Neural cell (in vitro differentiated cells): ENCODE measurements around the gene IGFBPL1. TPM values are rescaled to one million over a fixed set of nuclear protein-coding genes. Genes with fewer than 3 reads are reported as not detected.

Source experiments
- H2AFZ ChIP-seq: fragments of 200-600, 300-800 bp; sonication (generic), shearing (Covaris generic); 2 replicates; pipeline ENCODE4 v1.6.0; 2014; ENCODE audit warnings: low read depth, mild to moderate bottlenecking, antibody characterized with exemption, low read length, moderate library complexity
- H3F3A ChIP-seq: fragments of 200-600 bp; shearing (Covaris generic); 2 replicates; pipeline ENCODE4 v1.6.1; 2016; ENCODE audit warnings: mild to moderate bottlenecking, moderate library complexity, mixed read lengths, antibody characterized with exemption, low read length; ENCODE audit not compliant: insufficient read depth, poor library complexity, severe bottlenecking
- H3K27ac ChIP-seq: fragments of 200-600, 300-800 bp; sonication (generic), shearing (Covaris generic); 2 replicates; pipeline ENCODE4 v1.5.1; 2014; ENCODE audit warnings: mild to moderate bottlenecking, low read length, moderate library complexity
- H3K27me3 ChIP-seq: fragments of 300-800, 200-600 bp; sonication (generic), shearing (Covaris generic); 2 replicates; pipeline ENCODE4 v1.6.0; 2014; ENCODE audit warnings: mild to moderate bottlenecking, low read depth, low read length, moderate library complexity; ENCODE audit not compliant: insufficient read depth
- H3K36me3 ChIP-seq: fragments of 300-800, 200-600 bp; sonication (generic), shearing (Covaris generic); 2 replicates; pipeline ENCODE4 v1.5.1; 2014; ENCODE audit warnings: mild to moderate bottlenecking, antibody characterized with exemption, low read length, moderate library complexity; ENCODE audit not compliant: insufficient read depth
- H3K4me2 ChIP-seq: fragments of 300-800, 200-600 bp; sonication (generic), shearing (Covaris generic); 2 replicates; pipeline ENCODE4 v1.6.0; 2014; ENCODE audit warnings: mild to moderate bottlenecking, low read length
- H3K4me3 ChIP-seq: fragments of 300-800, 200-600 bp; sonication (generic), shearing (Covaris generic); 2 replicates; pipeline ENCODE4 v1.5.1; 2014; ENCODE audit warnings: mild to moderate bottlenecking, low read length, moderate library complexity
- H3K79me2 ChIP-seq: fragments of 200-600 bp; shearing (Covaris generic); replicated peaks from 2 replicates; pipeline ENCODE4 v1.6.0; 2014; ENCODE audit warnings: mild to moderate bottlenecking, low read length, moderate library complexity; ENCODE audit not compliant: insufficient read depth
- H3K9ac ChIP-seq: fragments of 300-800, 200-600 bp; sonication (generic), shearing (Covaris generic); 2 replicates; pipeline ENCODE4 v1.6.1; 2016; ENCODE audit warnings: mild to moderate bottlenecking, low read length, mixed read lengths
- H3K9me2 ChIP-seq: fragments of 200-600 bp; shearing (Covaris generic); 2 replicates; pipeline ENCODE4 v1.6.1; 2016; ENCODE audit warnings: mild to moderate bottlenecking, low read length, mixed read lengths; ENCODE audit not compliant: insufficient read depth
- H3K9me3 ChIP-seq: fragments of 200-600, 300-800 bp; sonication (generic), shearing (Covaris generic); 2 replicates; pipeline ENCODE4 v1.6.1; 2016; ENCODE audit warnings: mild to moderate bottlenecking, mixed run types, low read length, moderate library complexity, mixed read lengths
- H4K20me1 ChIP-seq: fragments of 200-600 bp; shearing (Covaris generic); 2 replicates; pipeline ENCODE4 v1.6.1; 2016; ENCODE audit warnings: mild to moderate bottlenecking, mixed run types; ENCODE audit not compliant: insufficient read depth
- EP300 ChIP-seq: fragments of 450-650 bp; conservative IDR thresholded peaks from 2 replicates; pipeline ENCODE4 v1.6.1; 2014; ENCODE audit warnings: antibody characterized with exemption, mild to moderate bottlenecking, moderate library complexity; ENCODE audit not compliant: poor library complexity, severe bottlenecking
- EZH2 ChIP-seq: fragments of 200-600, 300-800 bp; shearing (Covaris generic), sonication (generic); IDR thresholded peaks from 2 replicates; pipeline ENCODE4 v1.6.1; 2014; ENCODE audit warnings: antibody characterized with exemption, low read length, borderline replicate concordance, mild to moderate bottlenecking; ENCODE audit not compliant: insufficient read depth, poor library complexity, severe bottlenecking
- MXI1 ChIP-seq: fragments of 450-650 bp; conservative IDR thresholded peaks from 2 replicates; pipeline ENCODE4 v1.6.1; 2014; ENCODE audit warnings: antibody characterized with exemption, mild to moderate bottlenecking; ENCODE audit not compliant: poor library complexity, severe bottlenecking
- POLR2AphosphoS5 ChIP-seq: IDR thresholded peaks from 2 replicates; pipeline ENCODE4 v1.6.1; 2012
- RAD21 ChIP-seq: fragments of 450-650 bp; conservative IDR thresholded peaks from 2 replicates; pipeline ENCODE4 v1.6.1; 2014; ENCODE audit warnings: antibody characterized with exemption, mild to moderate bottlenecking, moderate library complexity
- SMC3 ChIP-seq: fragments of 450-650 bp; conservative IDR thresholded peaks from 2 replicates; pipeline ENCODE4 v1.6.1; 2014; ENCODE audit warnings: antibody characterized with exemption, mild to moderate bottlenecking, moderate library complexity; ENCODE audit not compliant: poor library complexity
- TAF1 ChIP-seq: IDR thresholded peaks from 2 replicates; pipeline ENCODE4 v1.6.1; 2012; ENCODE audit warnings: low read depth
- polyA plus RNA-seq: library from polyadenylated mRNA; depleted of rRNA; stranded (reverse); fragments of >200 nt; gene quantifications from 2 replicates; pipeline ENCODE4 v1.2.3, GENCODE V29; 2014
- TF ChIP-seq, protein P1 (sequence below): fragments of 450-650 bp; IDR thresholded peaks from 2 replicates; pipeline ENCODE4 v1.5.1; 2014; ENCODE audit warnings: antibody characterized with exemption, mild to moderate bottlenecking, moderate library complexity; ENCODE audit not compliant: poor library complexity, severe bottlenecking
- TF ChIP-seq, protein P2 (sequence below): IDR thresholded peaks from 2 replicates; pipeline ENCODE4 v1.6.1; 2012; ENCODE audit warnings: borderline replicate concordance

Gene IGFBPL1
- polyA plus RNA-seq, 1 donor from 2014 or later = 372 TPM

DNA sequence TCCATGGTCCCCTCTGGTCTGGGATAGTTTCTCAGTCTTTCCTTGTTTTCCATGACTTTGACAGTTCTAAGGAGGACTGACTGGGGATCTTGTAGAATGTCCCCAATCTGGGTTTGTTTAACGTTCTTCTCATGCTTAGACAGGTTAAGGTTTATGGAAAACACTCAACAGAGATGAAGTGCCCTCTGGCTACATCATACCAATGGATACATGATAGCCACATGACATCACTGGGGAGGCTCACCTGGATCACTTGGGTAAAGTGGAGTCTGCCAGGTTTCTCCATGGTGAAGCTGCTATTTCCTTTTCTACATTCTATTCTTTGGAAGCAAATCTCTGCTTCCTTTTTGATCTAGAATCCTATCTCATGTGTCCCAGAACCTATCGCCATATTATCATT lies 55.5 kb downstream of the IGFBPL1 start:
- Histone ChIP-seq H3F3A (no peaks in the 10 kb centered on the region), H4K20me1 (no peaks in the 10 kb centered on the region), H3K9ac (no peak overlapping the region), H3K27me3 (no peaks in the 10 kb centered on the region), H3K36me3 (no peaks in the 10 kb centered on the region), H3K27ac (no peak overlapping the region), H3K9me3 (no peaks in the 10 kb centered on the region), H3K4me3 (no peak overlapping the region), H3K4me2 (no peak overlapping the region), H2AFZ (no peak overlapping the region), H3K79me2 (no peaks in the 10 kb centered on the region), H3K9me2 (no peaks in the 10 kb centered on the region)
- no peak for TF ChIP-seq RAD21
- no peak for TF ChIP-seq POLR2AphosphoS5
- no peak for TF ChIP-seq MXI1
- TF ChIP-seq, protein P1, sequence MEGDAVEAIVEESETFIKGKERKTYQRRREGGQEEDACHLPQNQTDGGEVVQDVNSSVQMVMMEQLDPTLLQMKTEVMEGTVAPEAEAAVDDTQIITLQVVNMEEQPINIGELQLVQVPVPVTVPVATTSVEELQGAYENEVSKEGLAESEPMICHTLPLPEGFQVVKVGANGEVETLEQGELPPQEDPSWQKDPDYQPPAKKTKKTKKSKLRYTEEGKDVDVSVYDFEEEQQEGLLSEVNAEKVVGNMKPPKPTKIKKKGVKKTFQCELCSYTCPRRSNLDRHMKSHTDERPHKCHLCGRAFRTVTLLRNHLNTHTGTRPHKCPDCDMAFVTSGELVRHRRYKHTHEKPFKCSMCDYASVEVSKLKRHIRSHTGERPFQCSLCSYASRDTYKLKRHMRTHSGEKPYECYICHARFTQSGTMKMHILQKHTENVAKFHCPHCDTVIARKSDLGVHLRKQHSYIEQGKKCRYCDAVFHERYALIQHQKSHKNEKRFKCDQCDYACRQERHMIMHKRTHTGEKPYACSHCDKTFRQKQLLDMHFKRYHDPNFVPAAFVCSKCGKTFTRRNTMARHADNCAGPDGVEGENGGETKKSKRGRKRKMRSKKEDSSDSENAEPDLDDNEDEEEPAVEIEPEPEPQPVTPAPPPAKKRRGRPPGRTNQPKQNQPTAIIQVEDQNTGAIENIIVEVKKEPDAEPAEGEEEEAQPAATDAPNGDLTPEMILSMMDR = no peak
- TF ChIP-seq SMC3 = no peak

DNA sequence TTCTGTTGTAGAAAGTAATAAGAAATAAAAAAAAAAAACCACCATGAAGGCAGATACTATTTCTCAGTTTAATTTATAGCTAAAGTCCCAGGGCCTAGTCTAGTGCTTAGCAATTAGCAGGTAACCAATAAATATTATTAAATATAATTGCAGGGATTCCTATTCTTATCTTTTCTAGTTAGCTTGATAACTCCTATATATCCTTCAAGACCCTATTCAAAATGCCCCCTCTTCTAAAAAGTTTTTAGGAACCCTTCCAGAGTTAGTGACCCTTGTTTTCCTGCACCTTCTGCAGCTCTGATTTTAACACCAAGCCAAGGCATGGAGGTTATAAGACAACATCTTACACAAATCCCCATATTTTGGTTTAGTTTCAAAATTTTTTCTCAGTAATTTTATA lies 56.4 kb downstream of the IGFBPL1 start:
- H3K79me2 ChIP-seq = no peaks in the 10 kb centered on the region
- H3K4me2 ChIP-seq = no peak overlapping the region
- H3K36me3 ChIP-seq = no peaks in the 10 kb centered on the region
- H3K9me2 ChIP-seq = no peaks in the 10 kb centered on the region
- no peak overlapping the region for H3K4me3 ChIP-seq
- H4K20me1 ChIP-seq = no peaks in the 10 kb centered on the region
- H3K27ac ChIP-seq = no peak overlapping the region
- no peak for TF ChIP-seq MXI1
- no peak for TF ChIP-seq EP300
- TF ChIP-seq, protein P2, sequence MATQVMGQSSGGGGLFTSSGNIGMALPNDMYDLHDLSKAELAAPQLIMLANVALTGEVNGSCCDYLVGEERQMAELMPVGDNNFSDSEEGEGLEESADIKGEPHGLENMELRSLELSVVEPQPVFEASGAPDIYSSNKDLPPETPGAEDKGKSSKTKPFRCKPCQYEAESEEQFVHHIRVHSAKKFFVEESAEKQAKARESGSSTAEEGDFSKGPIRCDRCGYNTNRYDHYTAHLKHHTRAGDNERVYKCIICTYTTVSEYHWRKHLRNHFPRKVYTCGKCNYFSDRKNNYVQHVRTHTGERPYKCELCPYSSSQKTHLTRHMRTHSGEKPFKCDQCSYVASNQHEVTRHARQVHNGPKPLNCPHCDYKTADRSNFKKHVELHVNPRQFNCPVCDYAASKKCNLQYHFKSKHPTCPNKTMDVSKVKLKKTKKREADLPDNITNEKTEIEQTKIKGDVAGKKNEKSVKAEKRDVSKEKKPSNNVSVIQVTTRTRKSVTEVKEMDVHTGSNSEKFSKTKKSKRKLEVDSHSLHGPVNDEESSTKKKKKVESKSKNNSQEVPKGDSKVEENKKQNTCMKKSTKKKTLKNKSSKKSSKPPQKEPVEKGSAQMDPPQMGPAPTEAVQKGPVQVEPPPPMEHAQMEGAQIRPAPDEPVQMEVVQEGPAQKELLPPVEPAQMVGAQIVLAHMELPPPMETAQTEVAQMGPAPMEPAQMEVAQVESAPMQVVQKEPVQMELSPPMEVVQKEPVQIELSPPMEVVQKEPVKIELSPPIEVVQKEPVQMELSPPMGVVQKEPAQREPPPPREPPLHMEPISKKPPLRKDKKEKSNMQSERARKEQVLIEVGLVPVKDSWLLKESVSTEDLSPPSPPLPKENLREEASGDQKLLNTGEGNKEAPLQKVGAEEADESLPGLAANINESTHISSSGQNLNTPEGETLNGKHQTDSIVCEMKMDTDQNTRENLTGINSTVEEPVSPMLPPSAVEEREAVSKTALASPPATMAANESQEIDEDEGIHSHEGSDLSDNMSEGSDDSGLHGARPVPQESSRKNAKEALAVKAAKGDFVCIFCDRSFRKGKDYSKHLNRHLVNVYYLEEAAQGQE = no peak
- TF ChIP-seq TAF1 = no peak
- TF ChIP-seq, protein P1 = no peak
- TF ChIP-seq RAD21 = no peak
- TF ChIP-seq POLR2AphosphoS5 = no peak
- TF ChIP-seq SMC3 = no peak
- TF ChIP-seq EZH2 = no peak
- H2AFZ ChIP-seq = no peak overlapping the region
- no peaks in the 10 kb centered on the region for H3K27me3 ChIP-seq
- H3K9ac ChIP-seq = no peak overlapping the region
- no peaks in the 10 kb centered on the region for H3K9me3 ChIP-seq
- no peaks in the 10 kb centered on the region for H3F3A ChIP-seq
